NCI-H2227 (cell line): ENCODE data around the gene CCT7.
"Not testable (repeated sequence)": the region's sequence is repeated elsewhere in the genome, so short reads cannot be mapped to it uniquely, and the experiment has no call there.

Experiments
- DNase-seq: peaks from one replicate; lab custom pipeline; 2025; ENCODE audit not compliant: unreplicated experiment; lab: John Stamatoyannopoulos, UW

CCT7 gene

GRCh38 chr2:73254343-73255006, 20.4 kb downstream of the CCT7 start:
- no peak for DNase-seq

- DNase-seq: no peak
These were observed 21.0 kb downstream of the CCT7 start for GRCh38 chr2:73255007-73255644.

- no peak for DNase-seq
These were observed 22.0 kb downstream of the CCT7 start for GRCh38 chr2:73255907-73256617.

- DNase-seq: no peak
These were observed 22.5 kb downstream of the CCT7 start for GRCh38 chr2:73256618-73256922.

- DNase-seq: no peak
These were observed 22.9 kb downstream of the CCT7 start for GRCh38 chr2:73257021-73257420.

- DNase-seq: no peak
These were observed 23.5 kb downstream of the CCT7 start for GRCh38 chr2:73257425-73258125.

GRCh38 chr2:73258186-73258912, 24.2 kb downstream of the CCT7 start:
- DNase-seq: no peak

- DNase-seq: no peak
These were observed 24.8 kb downstream of the CCT7 start for GRCh38 chr2:73258913-73259215.

GRCh38 chr2:73259276-73259675, 25.2 kb downstream of the CCT7 start:
- DNase-seq: no peak

- DNase-seq: no peak
These were observed 25.7 kb downstream of the CCT7 start for GRCh38 chr2:73259704-73260337.

- no peak for DNase-seq
These were observed 26.4 kb downstream of the CCT7 start for GRCh38 chr2:73260338-73260984.

- DNase-seq: no peak
These were observed 28.1 kb downstream of the CCT7 start for GRCh38 chr2:73262108-73262651.

GRCh38 chr2:73262691-73263429, 28.8 kb downstream of the CCT7 start:
- not testable (repeated sequence) for DNase-seq

GRCh38 chr2:73263540-73264331, 29.6 kb downstream of the CCT7 start:
- DNase-seq: no peak

- no peak for DNase-seq
These were observed 30.2 kb downstream of the CCT7 start for GRCh38 chr2:73264332-73264606.

- DNase-seq: no peak
These were observed 30.7 kb downstream of the CCT7 start for GRCh38 chr2:73264783-73265182.

- no peak for DNase-seq
These were observed 31.4 kb downstream of the CCT7 start for GRCh38 chr2:73265298-73266060.
